Activated T-helper 1 cell treated with anti-CD3 and anti-CD28 coated beads, Interleukin-12 subunit alpha, Interleukin-12 subunit beta, Interleukin-2, Interleukin-4 antibody, amounts not matched to agents 30 ng/mL and 10 ng/mL and 1 ng/mL, durations not matched to agents 14 hours and 24 hours and 36 hours (primary cell): ENCODE results near the gene POMT1. TPM values are rescaled to one million over a fixed set of nuclear protein-coding genes. Genes with fewer than 3 reads are reported as not detected.

Source experiments
- DNase-seq: peaks from one replicate; pipeline ENCODE4 v3.0.0; 2021; ENCODE audit warnings: low spot score
- H3K27ac Mint-ChIP-seq: one replicate; pipeline ENCODE4 v1.8.0; 2021; ENCODE audit warnings: mild to moderate bottlenecking, mixed read lengths
- H3K27me3 Mint-ChIP-seq: one replicate; pipeline ENCODE4 v1.8.0; 2022; ENCODE audit warnings: mild to moderate bottlenecking, moderate library complexity, mixed read lengths; ENCODE audit not compliant: insufficient read depth
- H3K36me3 Mint-ChIP-seq: one replicate; pipeline ENCODE4 v1.8.0; 2021; ENCODE audit warnings: low read depth, mixed read lengths
- H3K4me1 Mint-ChIP-seq: one replicate; pipeline ENCODE4 v1.8.0; 2021; ENCODE audit warnings: low read depth, mixed read lengths
- H3K4me3 Mint-ChIP-seq: one replicate; pipeline ENCODE4 v1.8.0; 2021; ENCODE audit warnings: mild to moderate bottlenecking, moderate library complexity, mixed read lengths
- H3K9me3 Mint-ChIP-seq: one replicate; pipeline ENCODE4 v1.8.0; 2021; ENCODE audit warnings: mixed read lengths
- intact Hi-C: fragments of 100-400 bp; cut with micrococcal nuclease; formaldehyde crosslinking; loops from one replicate; pipeline ENCODE4 v1.15.1; 2024
- total RNA-seq: library from RNA; stranded (reverse); gene quantifications from 2 replicates; pipeline ENCODE4 v1.2.3, GENCODE V29; 2022

POMT1 gene
- total RNA-seq, 1 donor from 2014 or later, result 39.3 TPM

- Mint-ChIP-seq H3K27me3 (no peaks in the 10 kb centered on the region), H3K4me3 (no peak overlapping the region), H3K9me3 (no peaks in the 10 kb centered on the region), H3K27ac (no peak overlapping the region), H3K4me1 (no peaks in the 10 kb centered on the region), H3K36me3 (peaks cover 15% of the 10 kb centered on the region)
- DNase-seq, result no peak
- intact Hi-C loops, result no loop called here
These were observed 63.4 kb downstream of the POMT1 start for GRCh38 chr9:131566158-131566557.

GRCh38 chr9:131567910-131568309 is 65.2 kb downstream of the POMT1 start:
- DNase-seq, result no peak
- intact Hi-C loops, result no loop called here

More at GRCh38 chr9:131567910-131568309, 65.2 kb downstream of the POMT1 start:
- Mint-ChIP-seq H3K9me3 (no peaks in the 10 kb centered on the region), H3K27me3 (no peaks in the 10 kb centered on the region), H3K4me3 (no peak overlapping the region), H3K4me1 (no peaks in the 10 kb centered on the region), H3K36me3 (peaks cover 21% of the 10 kb centered on the region), H3K27ac (no peak overlapping the region)

Other genes with a start within 250 kb of the POMT1 start
- gene FAM78A, start 226.4 kb upstream of the POMT1 start, total RNA-seq, result 52.8 and 54.3 TPM in 2 replicates
- 0.10 TPM in 1 of 2 replicates, not detected in the other for gene PLPP7, start 213.2 kb upstream of the POMT1 start, total RNA-seq
- 103 and 108 TPM in 2 replicates for gene PRRC2B, start 108.8 kb upstream of the POMT1 start, total RNA-seq
- 26.9 and 28.0 TPM in 2 replicates for gene UCK1, start 28.3 kb downstream of the POMT1 start, total RNA-seq
- gene PRRT1B, start 42.6 kb downstream of the POMT1 start, total RNA-seq, result not detected in 2 replicates
- 168 and 172 TPM in 2 replicates for gene RAPGEF1, start 237.2 kb downstream of the POMT1 start, total RNA-seq